Ectodermal cell (in vitro differentiated cells): ENCODE results near the gene PEX5.
"Not testable (repeated sequence)": the region's sequence is repeated elsewhere in the genome, so short reads cannot be mapped to it uniquely, and the experiment has no call there.

Source experiments
- H3K27ac ChIP-seq: 2 replicates; pipeline ENCODE4 v1.7.0; 2013; ENCODE audit warnings: mild to moderate bottlenecking, low read depth, low read length; ENCODE audit not compliant: insufficient read depth, poor library complexity, severe bottlenecking
- H3K27me3 ChIP-seq: 2 replicates; pipeline ENCODE4 v1.7.0; 2013; ENCODE audit warnings: mild to moderate bottlenecking, low read length; ENCODE audit not compliant: insufficient read depth, control insufficient read depth, poor library complexity, severe bottlenecking
- H3K36me3 ChIP-seq: one replicate; pipeline ENCODE4 v1.7.0; 2013; ENCODE audit warnings: low read length; ENCODE audit not compliant: control insufficient read depth, insufficient read depth
- H3K4me1 ChIP-seq: one replicate; pipeline ENCODE4 v1.7.0; 2013; ENCODE audit warnings: low read length; ENCODE audit not compliant: control insufficient read depth, insufficient read depth
- H3K4me3 ChIP-seq: 2 replicates; pipeline ENCODE4 v1.7.0; 2013; ENCODE audit warnings: low read depth, low read length, control low read depth; ENCODE audit not compliant: insufficient read depth
- H3K9me3 ChIP-seq: 2 replicates; pipeline ENCODE4 v1.7.0; 2013; ENCODE audit warnings: mild to moderate bottlenecking, low read length, moderate library complexity; ENCODE audit not compliant: control insufficient read depth
- WGBS, 2 experiments: methylation state at CpG; one replicate each; pipeline ENCODE4 v1.1.7; 2013; ENCODE audit warnings: missing lambda C conversion rate in 2 of 2; 5-methylcytosine and 5-hydroxymethylcytosine counted together

PEX5 gene

DNA sequence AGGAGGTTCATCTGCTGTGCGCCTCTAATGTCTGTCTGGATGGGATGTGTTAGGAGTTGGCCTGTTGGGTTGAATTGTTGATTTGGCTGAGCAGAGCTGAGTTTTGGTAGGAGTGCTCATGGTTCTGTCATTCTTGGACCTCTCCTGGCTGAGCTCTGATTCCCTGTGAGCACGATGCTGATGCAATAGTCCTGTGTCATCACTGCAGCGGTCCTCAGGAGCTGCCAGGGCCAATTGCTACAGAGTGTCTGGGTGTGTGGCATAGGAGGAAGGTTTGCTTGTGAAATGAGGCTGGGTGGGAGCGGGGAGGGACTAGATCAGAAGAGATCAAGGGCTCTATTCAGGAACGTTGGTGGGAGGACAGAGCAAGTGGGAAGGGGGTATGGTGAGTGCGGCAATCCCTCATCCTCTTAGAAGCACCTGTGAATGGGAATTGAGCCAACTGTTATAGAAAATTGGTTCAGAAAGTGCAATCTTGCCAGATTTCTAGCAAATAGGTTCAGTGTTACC is 21.2 kb downstream of the PEX5 start:
- peaks cover 41% of the 10 kb centered on the region for H3K36me3 ChIP-seq

DNA sequence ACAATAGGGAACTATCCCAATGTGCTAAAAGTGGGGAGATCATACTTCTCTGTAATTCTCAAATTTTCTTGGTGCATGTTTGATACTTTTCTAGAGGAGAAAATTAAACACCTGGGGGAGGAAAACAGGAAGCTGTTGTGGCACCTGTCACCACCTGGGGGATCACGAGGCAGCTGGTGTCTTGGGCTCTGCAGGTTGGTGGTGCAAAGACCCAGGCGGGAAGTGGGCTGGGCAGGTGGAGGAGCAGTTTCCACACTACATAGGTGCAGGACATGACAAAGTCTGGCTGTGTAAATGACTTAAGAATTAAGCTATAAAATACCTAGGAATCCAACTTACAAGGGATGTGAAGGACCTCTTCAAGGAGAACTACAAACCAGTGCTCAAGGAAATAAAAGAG is 23.2 kb downstream of the PEX5 start:
- no peaks in the 10 kb centered on the region for H3K27me3 ChIP-seq
- no peak overlapping the region for H3K4me3 ChIP-seq
- no peaks in the 10 kb centered on the region for H3K9me3 ChIP-seq
- H3K36me3 ChIP-seq, result peaks cover 37% of the 10 kb centered on the region
- H3K27ac ChIP-seq, result no peak overlapping the region
- H3K4me1 ChIP-seq, result no peaks in the 10 kb centered on the region
- 91 to 98% methylated on average over 2 of the region's 2 CpGs for WGBS, 2 experiments

More for the DNA sequence above, 21.2 kb downstream of the PEX5 start:
- WGBS, 2 experiments, result 95 to 96% methylated on average over 6 of the region's 6 CpGs
- no peak overlapping the region for H3K27ac ChIP-seq
- no peaks in the 10 kb centered on the region for H3K4me1 ChIP-seq
- H3K4me3 ChIP-seq, result no peak overlapping the region
- no peaks in the 10 kb centered on the region for H3K9me3 ChIP-seq
- H3K27me3 ChIP-seq, result no peaks in the 10 kb centered on the region

DNA sequence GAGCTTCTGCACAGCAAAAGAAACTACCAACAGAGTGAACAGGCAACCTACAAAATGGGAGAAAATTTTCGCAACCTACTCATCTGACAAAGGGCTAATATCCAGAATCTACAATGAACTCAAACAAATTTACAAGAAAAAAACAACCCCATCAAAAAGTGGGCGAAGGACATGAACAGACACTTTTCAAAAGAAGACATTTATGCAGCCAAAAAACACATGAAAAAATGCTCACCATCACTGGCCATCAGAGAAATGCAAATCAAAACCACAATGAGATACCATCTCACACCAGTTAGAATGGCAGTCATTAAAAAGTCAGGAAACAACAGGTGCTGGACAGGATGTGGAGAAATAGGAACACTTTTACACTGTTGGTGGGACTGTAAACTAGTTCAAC is 24.3 kb downstream of the PEX5 start:
- not testable (repeated sequence) for H3K27me3 ChIP-seq, H3K4me3 ChIP-seq, H3K9me3 ChIP-seq, H3K27ac ChIP-seq, H3K4me1 ChIP-seq
- peaks cover 26% of the 10 kb centered on the region for H3K36me3 ChIP-seq
- WGBS, 2 experiments, result no CpG with 5 or more reads among the region's 2 CpGs

DNA sequence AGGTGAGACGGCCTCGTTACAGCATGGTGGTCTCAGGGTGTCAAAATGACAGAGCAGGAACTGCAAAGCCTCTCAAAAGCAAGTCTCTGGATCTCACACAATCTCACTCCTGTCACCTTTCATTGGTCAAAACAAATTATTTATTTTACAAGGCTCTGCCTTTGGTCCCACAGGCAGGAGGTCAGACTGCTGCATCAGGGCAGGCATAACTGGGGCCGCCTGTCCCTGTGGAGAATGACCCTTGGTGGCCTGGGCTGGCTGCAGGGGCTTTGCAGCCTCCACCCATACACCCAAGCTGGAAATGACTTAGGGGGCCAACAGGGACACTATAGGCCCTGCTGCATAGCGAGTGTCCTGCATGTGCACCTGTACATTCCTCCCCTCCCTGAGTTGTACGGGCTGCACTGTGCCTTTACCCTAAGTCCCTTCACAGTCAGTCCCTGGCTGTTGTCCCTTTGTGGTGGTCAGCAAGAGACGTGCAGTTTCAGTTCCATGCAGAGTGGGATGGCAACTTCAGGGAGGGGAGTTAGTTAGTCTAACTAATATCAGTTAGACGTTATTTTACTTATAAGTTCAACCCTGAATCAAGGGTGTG is 28.1 kb downstream of the PEX5 start:
- WGBS, 2 experiments, result 92% methylated on average over 7 of the region's 7 CpGs
- no peaks in the 10 kb centered on the region for H3K9me3 ChIP-seq
- H3K27ac ChIP-seq, result no peak overlapping the region
- no peaks in the 10 kb centered on the region for H3K4me1 ChIP-seq
- H3K27me3 ChIP-seq, result no peaks in the 10 kb centered on the region
- H3K36me3 ChIP-seq, result peaks cover 2% of the 10 kb centered on the region
- no peak overlapping the region for H3K4me3 ChIP-seq

DNA sequence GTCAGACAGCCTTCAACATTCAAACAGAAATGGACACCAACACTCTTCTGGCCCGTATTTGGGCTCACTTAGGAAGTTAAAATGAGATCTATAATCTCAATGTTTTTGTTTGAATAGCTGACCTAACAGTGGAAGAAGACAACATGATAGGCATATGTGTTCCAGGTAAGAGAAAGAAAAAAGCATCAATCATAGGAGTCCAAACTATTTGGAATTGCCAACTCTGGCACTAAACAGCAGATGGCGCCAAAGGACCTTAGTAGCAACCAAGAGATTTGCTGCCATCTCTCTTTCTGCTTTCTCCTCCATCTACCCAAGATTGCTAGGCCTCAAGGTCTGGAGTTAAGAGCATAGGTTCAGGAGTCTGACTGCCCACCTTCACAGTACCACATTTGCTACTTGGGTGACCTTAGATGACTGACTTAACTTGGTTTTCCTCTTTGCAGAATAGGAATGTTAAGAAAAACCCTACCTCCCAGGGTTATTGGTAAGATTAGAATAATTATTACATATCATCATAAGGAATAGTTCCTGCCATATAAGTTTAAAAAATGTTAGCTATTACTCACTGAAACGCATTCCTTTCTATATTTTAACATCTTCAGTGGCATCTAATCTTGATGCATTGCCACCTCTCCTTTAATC is 30.2 kb downstream of the PEX5 start:
- Histone ChIP-seq H3K36me3 (no peaks in the 10 kb centered on the region), H3K4me1 (no peaks in the 10 kb centered on the region), H3K4me3 (no peak overlapping the region), H3K27ac (no peak overlapping the region), H3K27me3 (no peaks in the 10 kb centered on the region), H3K9me3 (no peaks in the 10 kb centered on the region)
- 32 to 33% methylated on average over 2 to 3 of the region's 3 CpGs for WGBS, 2 experiments

DNA sequence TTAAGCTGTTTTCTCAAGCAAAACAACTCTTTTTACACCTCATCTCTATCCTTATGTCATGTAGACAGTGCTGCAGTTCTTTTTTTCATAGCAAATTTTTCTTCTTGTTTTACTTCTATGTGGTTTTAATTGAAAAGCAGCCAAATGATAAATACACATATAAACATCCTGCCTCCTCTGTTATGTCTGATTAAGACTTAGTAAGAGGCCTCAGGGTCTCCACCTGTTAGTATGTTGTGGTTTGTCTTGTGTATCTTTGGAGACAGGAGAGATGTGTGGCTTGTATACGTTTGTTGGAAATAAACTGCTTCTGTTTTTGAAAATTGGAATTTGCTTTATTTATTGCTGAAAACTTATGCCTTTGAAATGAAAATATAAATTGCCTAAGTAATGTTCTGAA is 32.0 kb downstream of the PEX5 start:
- no peak overlapping the region for H3K4me3 ChIP-seq
- WGBS, 2 experiments, result 90 to 94% methylated on average over 1 of the region's 1 CpG
- no peaks in the 10 kb centered on the region for H3K9me3 ChIP-seq

DNA sequence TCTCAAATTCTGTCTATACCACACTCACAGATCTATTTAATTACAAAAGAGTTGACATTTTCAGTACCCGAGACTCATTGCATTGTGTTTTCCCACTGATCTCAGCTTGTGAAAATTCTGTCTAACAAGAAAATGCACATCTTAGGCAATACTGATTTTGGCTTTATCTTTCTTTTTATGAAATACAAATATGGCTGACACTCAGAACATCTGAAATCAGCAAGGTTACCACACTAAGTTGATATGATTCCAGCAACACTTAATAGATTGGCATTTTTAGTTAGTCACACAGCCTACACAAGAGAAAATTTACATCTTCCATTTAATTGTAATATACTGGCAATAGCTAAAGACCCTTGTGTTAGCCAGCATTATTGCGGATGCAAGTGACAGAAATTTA is 40.3 kb downstream of the PEX5 start:
- Histone ChIP-seq H3K27ac (no peak overlapping the region), H3K4me1 (no peaks in the 10 kb centered on the region), H3K36me3 (no peaks in the 10 kb centered on the region), H3K4me3 (no peak overlapping the region), H3K27me3 (no peaks in the 10 kb centered on the region), H3K9me3 (no peaks in the 10 kb centered on the region)
- WGBS, 2 experiments, result 92 to 94% methylated on average over 2 of the region's 2 CpGs

More for the DNA sequence above, 32.0 kb downstream of the PEX5 start:
- Histone ChIP-seq H3K27me3 (no peaks in the 10 kb centered on the region), H3K4me1 (no peaks in the 10 kb centered on the region), H3K27ac (no peak overlapping the region), H3K36me3 (no peaks in the 10 kb centered on the region)

DNA sequence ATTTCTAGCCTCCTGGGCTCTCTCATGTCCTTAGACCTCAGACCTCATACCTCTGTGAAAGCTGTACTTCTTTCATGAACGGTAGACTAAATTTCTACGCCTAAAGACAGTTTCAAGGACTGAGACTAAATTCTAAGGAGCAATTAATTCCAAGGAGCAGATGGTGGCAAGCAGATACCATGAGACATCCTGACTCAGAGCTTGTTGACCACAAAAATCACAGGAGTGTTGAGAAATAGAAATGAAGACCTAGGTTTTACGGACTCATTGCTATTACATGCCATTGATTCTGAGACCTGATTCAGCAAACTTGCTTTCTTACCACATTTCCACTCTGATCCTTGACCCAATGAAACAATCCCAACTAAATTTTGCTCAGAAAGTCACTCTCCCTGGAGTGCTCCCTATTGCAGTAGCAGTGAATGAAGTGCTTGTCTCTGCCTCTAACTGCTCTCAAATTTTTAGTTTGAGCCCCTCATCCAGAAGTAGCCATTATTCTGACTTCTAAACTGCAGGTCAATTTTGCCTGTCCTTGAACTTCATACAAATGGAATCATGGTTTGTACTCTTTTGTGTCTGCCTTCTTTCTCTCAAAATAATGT is 52.0 kb downstream of the PEX5 start:
- Histone ChIP-seq H3K36me3 (no peaks in the 10 kb centered on the region), H3K4me1 (no peaks in the 10 kb centered on the region), H3K4me3 (no peak overlapping the region), H3K27me3 (no peaks in the 10 kb centered on the region), H3K27ac (no peak overlapping the region), H3K9me3 (no peaks in the 10 kb centered on the region)
- WGBS, 2 experiments, result 91 to 98% methylated on average over 3 of the region's 3 CpGs

DNA sequence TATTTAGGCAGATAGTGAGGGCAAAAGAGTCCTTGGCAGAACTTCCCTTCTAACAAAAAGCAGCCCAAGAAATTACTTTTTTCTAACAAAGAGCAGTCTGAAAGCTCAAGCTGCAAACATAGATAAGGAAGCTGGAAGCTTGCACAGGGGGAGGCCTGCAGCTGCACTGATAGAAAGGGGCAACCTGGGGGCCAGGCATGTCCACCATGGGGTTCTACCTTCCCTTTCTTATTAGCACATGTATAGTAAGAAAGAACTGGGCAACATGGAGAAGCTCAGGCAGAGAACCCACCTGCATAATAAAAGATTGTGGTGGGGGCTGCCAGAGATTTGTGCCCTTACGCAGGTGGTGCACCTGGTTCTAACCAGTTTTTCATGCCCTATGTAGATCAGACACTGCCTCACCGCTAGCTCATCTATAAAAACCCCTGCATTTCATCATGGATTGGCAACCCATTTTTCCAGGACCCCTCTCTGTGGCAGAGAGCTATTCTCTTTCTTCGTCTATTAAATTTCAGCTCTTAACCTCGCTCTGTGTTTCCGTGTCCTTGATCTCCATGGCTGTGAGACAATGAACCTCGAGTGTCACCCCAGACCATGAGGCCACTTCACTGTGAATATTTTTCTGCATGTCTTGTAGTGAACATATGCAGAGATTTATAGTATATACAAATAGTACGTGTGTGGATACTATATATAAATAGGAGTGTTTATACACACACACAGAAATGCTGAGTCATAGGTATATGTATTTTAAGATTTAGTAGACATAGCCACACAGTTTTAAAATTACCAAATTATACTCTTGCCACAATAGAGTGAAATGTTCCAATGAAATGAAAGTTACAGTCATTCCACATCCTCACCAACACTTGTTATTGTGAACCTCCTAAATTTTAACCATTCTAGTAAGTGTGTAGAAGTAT is 53.0 kb downstream of the PEX5 start:
- Histone ChIP-seq H3K27ac (no peak overlapping the region), H3K36me3 (no peaks in the 10 kb centered on the region), H3K4me1 (no peaks in the 10 kb centered on the region), H3K27me3 (no peaks in the 10 kb centered on the region), H3K9me3 (no peaks in the 10 kb centered on the region), H3K4me3 (no peak overlapping the region)
- WGBS, 2 experiments, result 82 to 87% methylated on average over 6 of the region's 7 CpGs
